ENCODE data around the gene ZBTB7C. TPM values are rescaled to one million over a fixed set of nuclear protein-coding genes. Genes with fewer than 3 reads are reported as not detected.

Gene ZBTB7C
- total and polyA plus RNA-seq, 2 of the 8 experiments (the other 6 are each of a cell fraction or from before 2014, with no cell fraction given), result 0.15 to 0.45 TPM

DNA sequence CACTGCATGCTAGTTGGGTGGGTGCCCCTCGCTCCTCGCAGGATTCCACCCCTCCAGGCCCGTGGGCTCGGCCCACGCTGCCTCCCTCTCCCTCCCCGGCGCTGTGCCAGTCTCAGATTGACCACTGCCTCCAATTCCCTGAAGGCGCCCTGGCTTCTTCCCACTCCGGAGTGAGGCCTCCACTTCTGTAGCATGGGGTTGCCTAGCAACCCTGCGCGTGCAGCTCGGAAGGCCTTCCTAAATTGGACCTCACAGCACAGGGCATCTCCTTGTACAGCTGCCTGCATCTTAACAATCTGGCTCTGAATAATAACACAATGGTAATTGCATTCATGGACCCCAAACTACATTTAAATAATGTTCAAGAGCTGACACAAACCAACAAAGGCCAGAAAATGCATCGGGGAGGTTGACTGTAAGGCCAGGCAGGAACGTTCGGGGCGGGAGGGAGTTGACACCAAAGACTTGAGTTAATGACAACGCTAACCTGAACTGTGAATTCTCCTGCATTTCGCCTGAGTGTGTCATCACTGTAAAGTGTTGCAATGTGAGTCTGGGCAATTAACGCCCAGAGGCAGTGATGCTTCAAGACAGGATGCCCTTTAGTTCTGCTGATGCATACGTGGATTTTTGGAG lies 222.9 kb downstream of the ZBTB7C start:
- H4K8ac ChIP-seq (ENCODE audit: extremely low read depth, insufficient read depth, low read length), result no peak overlapping the region; the same call in 1 of the 2 replicates
- H4K20me1 ChIP-seq (replicated peaks in 1 of 2; ENCODE audit: control insufficient read depth in 1 of 2, insufficient read depth in 2 of 2, low read length in 2 of 2), result no peaks in the 10 kb centered on the region
- no peak overlapping the region for H3K4me2 ChIP-seq (ENCODE audit: insufficient read depth in 1 of 2, low read depth in 2 of 2, low read length in 2 of 2)
- H3K79me1 ChIP-seq (ENCODE audit: low read depth, low read length), result no peaks in the 10 kb centered on the region
- H2BK15ac ChIP-seq (ENCODE audit: low read length), result no peak overlapping the region
- H3K9ac ChIP-seq (replicated peaks in 1 of 4; ENCODE audit: extremely low read depth in 1 of 4, low read depth in 3 of 4, low read length in 3 of 4), result no peak overlapping the region
- no peak overlapping the region for H4K5ac ChIP-seq (ENCODE audit: insufficient read length, low read depth, low read length)
- H3K27me3 ChIP-seq (replicated peaks in 1 of 4; ENCODE audit: control insufficient read depth in 3 of 4, extremely low read depth in 1 of 4, insufficient read depth in 3 of 4, low read length in 3 of 4), result 0 out of 7 replicates have a peak, but pooled peaks cover 0 to 2% (median 0%) of the 10 kb centered on the region in 4 experiments
- 76% methylated on average over 19 of the region's 20 CpGs; no CpG with 5 or more reads in 1 of the 2 experiments for WGBS, 2 experiments (ENCODE audit: extremely low coverage in 1 of 2, insufficient coverage in 1 of 2, insufficient read length in 1 of 2, insufficient replicate concordance in 2 of 2, low coverage in 1 of 2, low lambda C conversion rate in 2 of 2, missing lambda C conversion rate in 1 of 2)
- no peak overlapping the region for H3K4ac ChIP-seq (replicated peaks; ENCODE audit: insufficient read length, low read depth, low read length)
- no peak overlapping the region for H4K91ac ChIP-seq (replicated peaks; ENCODE audit: insufficient read length, low read length)
- FAIRE-seq, result no peak
- H3K14ac ChIP-seq (ENCODE audit: insufficient read length), result no peak overlapping the region
- no peak overlapping the region for H3K4me3 ChIP-seq (ENCODE audit: extremely low read depth in 1 of 4, insufficient read depth in 2 of 4, low read depth in 3 of 4, low read length in 4 of 4)
- peaks cover 0 to 4% (median 0%) of the 10 kb centered on the region in 4 experiments; a peak in 1 of 7 replicates for H3K4me1 ChIP-seq (replicated peaks in 1 of 4; ENCODE audit: control insufficient read depth in 3 of 4, insufficient read depth in 4 of 4, low read length in 3 of 4)
- H2BK20ac ChIP-seq (ENCODE audit: low read length), result no peak overlapping the region
- H3K9me3 ChIP-seq (ENCODE audit: insufficient read depth in 2 of 2, low read depth in 1 of 2, low read length in 1 of 2), result no peaks in the 10 kb centered on the region
- H3K56ac ChIP-seq (replicated peaks; ENCODE audit: insufficient read length, low read depth, low read length), result no peak overlapping the region
- no peak overlapping the region for H2BK5ac ChIP-seq (ENCODE audit: low read depth, low read length)
- H3K36me3 ChIP-seq (ENCODE audit: control insufficient read depth in 2 of 4, insufficient read depth in 4 of 4, low read length in 3 of 4), result no peaks in the 10 kb centered on the region
- CTCF ChIA-PET (ENCODE audit: partially characterized antibody), result interaction anchor here (0.5 to 1.9 kb wide), 6 partner anchors 13 to 1511 kb away, joined by 3 to 6 read pairs (median 4); no protein-coding TSS in a partner anchor
- TF ChIP-seq TAF1 (IDR thresholded peaks at IDR 0.05; ENCODE audit: low read depth, low read length) (no peak), ASH2L (IDR thresholded peaks at IDR 0.05; ENCODE audit: low read length) (no peak), KDM5A (IDR thresholded peaks at IDR 0.05; ENCODE audit: low read length) (no peak)
- TF ChIP-seq, protein P1, sequence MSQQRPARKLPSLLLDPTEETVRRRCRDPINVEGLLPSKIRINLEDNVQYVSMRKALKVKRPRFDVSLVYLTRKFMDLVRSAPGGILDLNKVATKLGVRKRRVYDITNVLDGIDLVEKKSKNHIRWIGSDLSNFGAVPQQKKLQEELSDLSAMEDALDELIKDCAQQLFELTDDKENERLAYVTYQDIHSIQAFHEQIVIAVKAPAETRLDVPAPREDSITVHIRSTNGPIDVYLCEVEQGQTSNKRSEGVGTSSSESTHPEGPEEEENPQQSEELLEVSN (IDR thresholded peaks at IDR 0.05), result no peak
- DNase-seq (ENCODE audit: low read depth in 1 of 2, low spot score in 2 of 2), result no peak
- H3K23me2 ChIP-seq (ENCODE audit: low read depth, low read length), result no peaks in the 10 kb centered on the region
- no peak overlapping the region for H3K27ac ChIP-seq (ENCODE audit: low read depth, low read length)
- H2AFZ ChIP-seq (ENCODE audit: low read length), result no peak overlapping the region
- no peak overlapping the region for H2BK12ac ChIP-seq (ENCODE audit: low read depth, low read length)
- H2AK5ac ChIP-seq (ENCODE audit: low read depth, low read length), result no peak overlapping the region; the same call in 1 of the 2 replicates
- H2BK120ac ChIP-seq (replicated peaks; ENCODE audit: low read depth, low read length), result no peak overlapping the region
- no peak overlapping the region for H3K23ac ChIP-seq (ENCODE audit: insufficient read length)
- POLR2A ChIA-PET (ENCODE audit: partially characterized antibody), result no interaction called here
- no peak overlapping the region for H3K18ac ChIP-seq (ENCODE audit: extremely low read depth, low read length)
- H3K79me2 ChIP-seq (ENCODE audit: control insufficient read depth in 1 of 2, insufficient read depth in 2 of 2, low read length in 2 of 2), result no peaks in the 10 kb centered on the region
